ENCODE data around the gene MYL7.

DNA sequence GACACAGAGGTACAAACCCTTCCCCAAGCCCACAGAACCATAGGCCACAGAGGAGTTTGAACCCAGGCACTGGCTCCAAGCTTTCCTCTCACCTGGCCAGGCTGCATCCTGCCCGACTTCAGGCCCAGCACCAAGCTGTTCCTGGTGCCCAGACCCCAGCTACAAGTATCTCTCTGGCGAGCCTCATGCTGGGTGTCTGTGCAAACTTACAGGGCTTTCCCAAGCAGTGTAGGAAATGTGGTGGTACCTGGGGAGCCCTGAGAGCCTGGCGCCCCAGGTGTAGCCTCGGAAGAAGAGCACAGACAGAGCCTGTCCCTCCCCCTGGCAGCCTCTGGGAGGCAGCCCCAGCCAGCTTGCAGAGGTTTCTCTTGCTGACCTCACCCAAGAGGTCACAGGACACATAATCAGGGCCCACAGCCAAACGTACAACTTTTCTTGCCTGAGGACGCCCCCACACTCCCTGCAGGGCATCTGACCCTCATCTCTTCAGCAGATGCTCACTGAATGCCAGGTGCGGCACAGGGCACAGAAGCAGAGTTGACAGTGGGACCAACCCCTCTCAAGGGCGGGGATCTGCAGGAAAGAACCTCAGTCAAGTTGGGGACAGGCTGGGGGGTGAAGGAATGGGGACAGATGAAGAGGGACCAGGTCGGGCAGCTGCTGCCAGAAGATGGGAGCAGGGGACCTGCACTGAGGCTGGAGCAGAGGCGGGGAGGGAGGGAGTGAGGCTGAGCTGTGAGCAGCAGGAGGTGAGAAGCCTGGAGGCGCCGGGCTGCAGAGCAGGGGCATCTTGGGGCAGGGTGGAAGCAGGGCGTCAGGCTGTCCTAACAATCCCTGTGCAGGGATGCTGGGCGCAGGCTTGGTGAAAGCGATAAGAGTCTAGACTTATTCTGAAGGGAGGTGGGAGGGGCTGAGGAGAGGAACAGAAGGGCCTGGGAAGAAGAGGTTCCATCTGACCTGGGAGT lies 16.3 kb upstream of the MYL7 start:
- TF ChIP-seq POLR2A (IDR thresholded peaks at IDR 0.05; ENCODE audit: low read depth) (no peak), POLR2AphosphoS5 (IDR thresholded peaks at IDR 0.05) (no peak), EP300 (IDR thresholded peaks at IDR 0.05) (no peak)
- TF ChIP-seq, protein P1, sequence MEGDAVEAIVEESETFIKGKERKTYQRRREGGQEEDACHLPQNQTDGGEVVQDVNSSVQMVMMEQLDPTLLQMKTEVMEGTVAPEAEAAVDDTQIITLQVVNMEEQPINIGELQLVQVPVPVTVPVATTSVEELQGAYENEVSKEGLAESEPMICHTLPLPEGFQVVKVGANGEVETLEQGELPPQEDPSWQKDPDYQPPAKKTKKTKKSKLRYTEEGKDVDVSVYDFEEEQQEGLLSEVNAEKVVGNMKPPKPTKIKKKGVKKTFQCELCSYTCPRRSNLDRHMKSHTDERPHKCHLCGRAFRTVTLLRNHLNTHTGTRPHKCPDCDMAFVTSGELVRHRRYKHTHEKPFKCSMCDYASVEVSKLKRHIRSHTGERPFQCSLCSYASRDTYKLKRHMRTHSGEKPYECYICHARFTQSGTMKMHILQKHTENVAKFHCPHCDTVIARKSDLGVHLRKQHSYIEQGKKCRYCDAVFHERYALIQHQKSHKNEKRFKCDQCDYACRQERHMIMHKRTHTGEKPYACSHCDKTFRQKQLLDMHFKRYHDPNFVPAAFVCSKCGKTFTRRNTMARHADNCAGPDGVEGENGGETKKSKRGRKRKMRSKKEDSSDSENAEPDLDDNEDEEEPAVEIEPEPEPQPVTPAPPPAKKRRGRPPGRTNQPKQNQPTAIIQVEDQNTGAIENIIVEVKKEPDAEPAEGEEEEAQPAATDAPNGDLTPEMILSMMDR (IDR thresholded peaks at IDR 0.05) = no peak
